ENCODE measurements around the gene TCF7L2.

TCF7L2 gene

DNA sequence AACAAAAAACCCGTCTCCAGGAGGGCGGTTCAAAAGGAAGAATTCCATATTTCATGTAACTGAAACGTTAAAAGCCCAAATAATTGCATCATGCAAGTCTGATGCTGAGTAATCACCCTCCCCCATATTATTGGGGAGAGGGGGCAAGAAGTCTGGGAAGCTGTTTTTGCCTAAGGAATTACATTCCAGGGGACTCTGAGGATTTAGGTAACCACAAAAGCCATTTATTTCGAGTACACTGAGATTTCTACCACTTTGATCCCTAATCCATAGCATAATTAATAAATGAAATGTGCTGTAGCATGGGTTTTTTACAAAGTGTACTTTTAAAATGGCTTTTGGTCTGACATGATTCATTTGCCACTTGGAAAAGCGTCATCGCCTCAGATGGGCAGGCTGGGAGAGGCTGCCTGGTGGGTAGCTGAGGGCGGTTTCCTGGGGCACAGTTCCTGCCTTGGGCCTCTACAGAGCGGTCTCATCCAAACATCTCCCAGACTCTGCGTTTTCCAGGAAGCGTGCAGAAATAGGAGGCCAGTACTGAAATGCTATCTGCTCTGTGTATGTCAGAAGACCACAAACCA lies 106.5 kb downstream of the TCF7L2 start:
- peak; percentile 74 to 88 for DNase-seq (ENCODE audit: low read depth in 2 of 2)
- H3K4me3 ChIP-seq (replicated peaks in 1 of 2; ENCODE audit: low read depth in 2 of 2, low read length in 2 of 2), result no peak overlapping the region
- TF ChIP-seq, protein P1, sequence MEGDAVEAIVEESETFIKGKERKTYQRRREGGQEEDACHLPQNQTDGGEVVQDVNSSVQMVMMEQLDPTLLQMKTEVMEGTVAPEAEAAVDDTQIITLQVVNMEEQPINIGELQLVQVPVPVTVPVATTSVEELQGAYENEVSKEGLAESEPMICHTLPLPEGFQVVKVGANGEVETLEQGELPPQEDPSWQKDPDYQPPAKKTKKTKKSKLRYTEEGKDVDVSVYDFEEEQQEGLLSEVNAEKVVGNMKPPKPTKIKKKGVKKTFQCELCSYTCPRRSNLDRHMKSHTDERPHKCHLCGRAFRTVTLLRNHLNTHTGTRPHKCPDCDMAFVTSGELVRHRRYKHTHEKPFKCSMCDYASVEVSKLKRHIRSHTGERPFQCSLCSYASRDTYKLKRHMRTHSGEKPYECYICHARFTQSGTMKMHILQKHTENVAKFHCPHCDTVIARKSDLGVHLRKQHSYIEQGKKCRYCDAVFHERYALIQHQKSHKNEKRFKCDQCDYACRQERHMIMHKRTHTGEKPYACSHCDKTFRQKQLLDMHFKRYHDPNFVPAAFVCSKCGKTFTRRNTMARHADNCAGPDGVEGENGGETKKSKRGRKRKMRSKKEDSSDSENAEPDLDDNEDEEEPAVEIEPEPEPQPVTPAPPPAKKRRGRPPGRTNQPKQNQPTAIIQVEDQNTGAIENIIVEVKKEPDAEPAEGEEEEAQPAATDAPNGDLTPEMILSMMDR (IDR thresholded peaks at IDR 0.05; ENCODE audit: low read depth, low read length), result no peak

DNA sequence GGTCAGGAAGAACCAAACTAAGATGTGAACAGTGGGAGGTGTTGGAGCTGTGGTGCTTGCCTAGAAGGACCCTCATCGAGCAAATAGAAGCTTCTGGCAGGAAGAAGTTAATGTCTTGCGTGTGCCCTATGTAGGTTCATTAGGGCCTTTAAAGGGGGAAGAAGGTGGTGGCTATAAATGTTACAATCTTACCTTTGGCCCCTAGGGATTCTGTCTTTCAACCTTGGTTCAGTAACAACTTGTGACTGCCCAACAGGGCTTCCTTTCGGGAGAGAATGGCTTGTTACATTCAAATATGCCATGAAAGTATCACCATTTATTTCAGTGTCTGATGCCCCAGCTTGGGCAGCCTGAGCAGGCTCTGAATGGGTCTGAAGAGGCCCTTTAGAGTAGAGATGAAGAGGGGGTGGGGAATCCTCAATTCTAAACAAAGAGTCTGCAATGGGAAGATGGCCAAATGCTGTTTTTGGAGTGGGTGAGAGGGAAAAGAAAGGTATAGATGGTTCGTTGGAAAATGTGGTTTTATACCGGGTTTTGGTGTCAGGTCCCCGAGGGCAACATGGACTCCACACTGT lies 108.0 kb downstream of the TCF7L2 start:
- TF ChIP-seq, protein P1 (IDR thresholded peaks at IDR 0.05; ENCODE audit: low read depth, low read length), result no peak
- DNase-seq (ENCODE audit: low read depth in 2 of 2), result peak in 1 of 2 donors; percentile 50
- no peak overlapping the region for H3K4me3 ChIP-seq (replicated peaks in 1 of 2; ENCODE audit: low read depth in 2 of 2, low read length in 2 of 2)

DNA sequence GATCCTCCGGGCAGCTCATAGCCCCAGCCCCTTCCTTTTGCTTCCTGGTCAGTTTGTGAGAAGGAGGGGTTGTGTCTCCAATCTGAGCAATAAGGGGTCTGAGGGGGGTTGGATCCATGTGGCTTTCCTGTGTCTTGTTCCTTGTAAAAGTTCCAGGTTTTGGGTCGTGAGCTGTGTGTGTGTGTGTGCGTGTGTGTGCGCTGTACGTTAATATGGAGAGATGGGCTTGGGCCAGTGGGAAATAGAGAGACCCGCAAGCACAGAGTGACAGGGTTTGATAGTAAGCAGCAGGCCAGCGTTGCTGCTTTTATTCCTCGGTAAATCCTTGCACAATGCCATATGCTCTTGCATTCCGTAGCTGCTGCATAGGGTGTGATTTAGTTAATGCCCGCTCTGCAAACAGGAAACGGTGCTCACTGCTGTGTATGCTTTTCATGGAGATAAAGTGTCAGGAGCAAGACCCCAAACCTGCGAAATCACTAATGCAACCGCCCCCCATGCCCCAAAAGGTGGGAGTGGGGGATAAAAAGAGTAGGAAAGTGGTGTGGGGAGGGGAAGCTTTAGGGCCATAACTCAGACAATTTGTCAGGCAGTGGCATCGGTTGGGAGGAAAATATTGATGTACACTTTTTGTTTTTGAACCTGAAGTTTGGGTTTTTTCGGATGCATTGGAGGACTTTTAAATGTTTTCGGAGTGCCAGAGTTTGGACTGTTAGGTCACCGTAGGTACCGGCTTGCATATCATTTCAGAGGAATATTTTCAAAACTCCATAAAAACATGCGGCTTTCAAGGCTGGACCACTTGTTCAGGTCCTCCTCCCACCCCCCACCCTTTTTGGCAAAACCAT lies 108.7 kb downstream of the TCF7L2 start:
- TF ChIP-seq, protein P1 (IDR thresholded peaks at IDR 0.05; ENCODE audit: low read depth, low read length), result no peak
- DNase-seq (ENCODE audit: low read depth in 2 of 2), result peak; percentile 74 to 91
- peak overlapping the region in 1 of 2 donors; percentile 22 for H3K4me3 ChIP-seq (replicated peaks in 1 of 2; ENCODE audit: low read depth in 2 of 2, low read length in 2 of 2)

DNA sequence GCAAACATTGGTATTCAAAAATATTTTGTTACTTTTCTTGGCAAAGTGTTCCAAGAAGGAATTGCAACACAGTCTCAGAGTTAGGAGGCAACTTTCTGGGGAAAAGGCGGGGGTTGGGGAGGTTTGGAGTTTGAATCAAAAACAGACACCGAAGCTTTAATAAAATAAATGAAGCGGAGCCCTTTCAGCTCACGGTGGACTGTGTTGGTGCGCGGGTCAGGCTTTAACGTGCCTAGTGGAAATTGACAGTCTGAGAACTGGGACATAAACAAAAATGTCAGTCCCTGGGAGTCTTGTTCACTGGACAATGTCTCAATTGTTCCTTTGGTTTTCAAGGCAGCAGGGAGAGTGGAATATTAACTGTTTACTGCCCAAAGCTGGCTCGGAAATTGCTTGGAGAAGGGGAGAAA lies 109.3 kb downstream of the TCF7L2 start:
- TF ChIP-seq, protein P1 (IDR thresholded peaks at IDR 0.05; ENCODE audit: low read depth, low read length), result no peak
- peak overlapping the region in 1 of 2 donors; percentile 22 for H3K4me3 ChIP-seq (replicated peaks in 1 of 2; ENCODE audit: low read depth in 2 of 2, low read length in 2 of 2)
- peak; percentile 73 to 89 for DNase-seq (ENCODE audit: low read depth in 2 of 2)

DNA sequence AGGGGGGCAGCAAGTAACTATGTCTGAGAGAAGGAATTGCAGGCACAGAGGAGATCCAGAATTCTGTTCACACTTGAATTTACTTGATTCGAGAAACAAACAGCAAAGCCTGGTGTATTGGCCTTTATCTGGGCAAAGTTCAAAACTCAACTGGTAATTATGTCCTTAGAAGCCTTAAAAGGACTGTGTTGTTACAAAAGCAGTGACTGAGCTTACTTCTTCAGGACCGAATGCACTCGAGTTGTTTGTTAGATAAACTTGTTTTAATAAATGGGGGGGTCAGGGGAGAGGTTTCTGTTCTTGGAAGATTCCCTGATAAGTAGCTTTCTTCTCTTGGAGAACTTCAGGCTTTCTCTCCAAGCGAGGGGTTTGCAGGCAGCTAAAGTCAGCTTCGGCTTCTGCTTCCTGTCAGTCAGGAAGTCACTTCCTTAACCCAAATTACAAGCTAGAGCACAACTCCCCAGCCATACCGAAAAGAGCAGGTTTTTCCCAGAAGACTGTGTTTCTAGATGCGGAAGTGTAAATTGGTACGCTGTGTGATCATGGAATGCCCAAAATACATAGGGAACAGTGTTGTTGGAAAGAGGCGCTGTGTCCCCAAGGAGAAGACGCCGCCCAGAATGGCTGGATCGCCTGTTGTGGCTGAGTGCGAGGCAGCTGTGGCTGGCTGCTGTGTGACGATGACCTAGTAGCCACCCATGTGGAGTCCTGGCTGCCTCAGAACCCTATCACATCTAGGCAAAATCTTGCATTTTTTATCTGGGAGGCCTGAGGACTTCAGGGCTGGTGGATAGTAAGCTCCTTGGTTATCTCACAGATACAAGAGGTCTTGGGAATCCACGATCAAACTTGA lies 110.4 kb downstream of the TCF7L2 start:
- H3K4me3 ChIP-seq (replicated peaks in 1 of 2; ENCODE audit: low read depth in 2 of 2, low read length in 2 of 2), result no peak overlapping the region
- TF ChIP-seq, protein P1 (IDR thresholded peaks at IDR 0.05; ENCODE audit: low read depth, low read length), result no peak
- peak; percentile 47 to 57 for DNase-seq (ENCODE audit: low read depth in 2 of 2)

DNA sequence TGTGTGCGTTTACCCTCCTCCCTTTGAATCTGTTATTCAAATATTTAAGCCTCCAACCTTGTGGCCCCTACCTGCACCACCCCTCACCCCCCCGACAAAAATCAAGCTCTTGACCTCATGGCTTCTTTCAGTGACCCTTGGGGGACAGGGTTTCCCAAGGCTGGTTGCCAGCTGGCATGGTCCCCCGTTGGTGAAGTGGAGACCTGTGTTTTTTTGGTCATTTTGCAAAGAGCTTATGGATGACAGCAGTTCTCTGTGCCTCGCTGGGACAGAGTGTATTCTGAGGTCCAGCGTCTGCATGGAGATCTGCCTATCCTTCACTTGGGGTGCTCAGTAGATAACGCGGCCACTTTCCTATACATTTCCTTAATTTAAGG lies 111.0 kb downstream of the TCF7L2 start:
- no peak for DNase-seq (ENCODE audit: low read depth in 2 of 2)
- TF ChIP-seq, protein P1 (IDR thresholded peaks at IDR 0.05; ENCODE audit: low read depth, low read length), result no peak
- no peak overlapping the region for H3K4me3 ChIP-seq (replicated peaks in 1 of 2; ENCODE audit: low read depth in 2 of 2, low read length in 2 of 2)
